Mucosa of descending colon (tissue), 3 donors: ENCODE data around the gene TUBB6. TPM values are rescaled to one million over a fixed set of nuclear protein-coding genes. Genes with fewer than 3 reads are reported as not detected.

Experiments
- ATAC-seq: fragments of 200-7000 bp; cut with Tn5 transposase; one replicate; pipeline ENCODE4 v1.9.1; 2020; ENCODE audit warnings: mild to moderate bottlenecking, moderate library complexity
- DNase-seq, 3 donors: peaks; one replicate each; pipeline ENCODE4 v3.0.0-alpha.2; 2020
- H3K36me3 ChIP-seq: fragments of 200-600 bp; one replicate; pipeline ENCODE4 v1.8.0; 2021; ENCODE audit warnings: low read depth, mild to moderate bottlenecking
- H3K4me1 ChIP-seq: fragments of 200-600 bp; one replicate; pipeline ENCODE4 v1.8.0; 2021; ENCODE audit warnings: low read depth, mild to moderate bottlenecking
- H3K4me3 ChIP-seq: fragments of 200-600 bp; one replicate; pipeline ENCODE4 v1.8.0; 2021; ENCODE audit warnings: mild to moderate bottlenecking
- H3K9me3 ChIP-seq: fragments of 200-600 bp; one replicate; pipeline ENCODE4 v1.8.0; 2021; ENCODE audit warnings: mild to moderate bottlenecking
- CTCF ChIP-seq: fragments of 200-600 bp; IDR thresholded peaks from one replicate; pipeline ENCODE4 v1.8.0; 2022; ENCODE audit warnings: antibody characterized with exemption, mild to moderate bottlenecking
- intact Hi-C, 2 donors: fragments of 100-400 bp; cut with DNase I in 1 of 2; cut with micrococcal nuclease in 1 of 2; formaldehyde crosslinking; loops; one replicate each; pipeline versions ENCODE4 v1.11.0 to v1.11.1; 2022; cut with DNase I, micrococcal nuclease
- total RNA-seq, 3 donors: library from RNA; stranded (reverse); fragmentation: NEBNext Ultra II Directional in 2 of 3; extraction: Animal tissue kit (Norgen Biotek cat#: 25700) in 2 of 3; gene quantifications; one replicate each; pipeline versions ENCODE4 v1.2.1 to v1.2.4, GENCODE V29; 2021 to 2023
- donor health status: DM: no; HTN: no; CAD: no; lungs with moderate emphysema.
- donor health status: DM: no; HTN: no; CAD: no.
- donor health status: DM: no; HTN: yes; CAD: no.

The TUBB6 gene
- total RNA-seq, 3 donors from 2014 or later, result 9.2 to 116 (median 32.9) TPM

DNA sequence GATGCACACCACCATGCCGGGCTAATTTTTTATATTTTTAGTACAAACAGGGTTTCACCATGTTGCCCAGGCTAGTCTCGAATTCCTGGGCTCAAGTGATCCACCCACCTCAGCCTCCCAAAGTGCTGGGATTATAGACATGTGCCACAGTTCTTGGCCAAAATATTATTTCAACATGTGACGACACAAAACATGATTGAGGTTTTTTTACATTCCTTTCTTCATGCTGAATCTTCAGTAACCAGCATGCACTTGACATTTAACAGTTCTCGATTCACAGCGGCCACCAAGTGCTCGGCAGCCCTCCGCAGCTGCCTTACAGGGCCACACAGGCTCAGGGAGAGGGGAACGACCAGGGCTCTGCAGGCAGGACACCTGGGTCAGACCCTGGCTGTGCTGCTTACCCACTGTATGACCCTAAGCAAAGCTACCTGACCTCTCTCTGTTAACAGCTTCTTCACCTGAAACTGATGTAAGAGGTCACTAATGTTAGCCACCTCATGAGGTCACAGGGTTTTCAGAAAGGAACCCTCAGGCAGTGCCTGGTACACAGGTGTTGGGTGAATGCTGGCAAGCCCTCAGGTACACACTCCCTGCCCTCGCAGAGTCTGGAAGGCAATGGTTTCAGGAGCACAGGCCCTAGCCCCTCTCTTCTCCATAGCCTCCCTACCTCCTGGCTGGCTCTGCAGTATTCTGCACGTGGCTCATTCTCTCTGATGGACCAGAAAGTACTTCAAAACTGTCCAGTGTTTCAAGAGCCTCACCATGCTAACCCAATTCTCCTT, 25.7 kb downstream of the TUBB6 start:
- H3K4me3 ChIP-seq, result no peak overlapping the region
- DNase-seq (no peak), ATAC-seq (no peak)
- no peaks in the 10 kb centered on the region for H3K36me3 ChIP-seq
- no peaks in the 10 kb centered on the region for H3K9me3 ChIP-seq
- TF ChIP-seq CTCF, result no peak
- no peaks in the 10 kb centered on the region for H3K4me1 ChIP-seq
- intact Hi-C loops, result no loop called here

DNA sequence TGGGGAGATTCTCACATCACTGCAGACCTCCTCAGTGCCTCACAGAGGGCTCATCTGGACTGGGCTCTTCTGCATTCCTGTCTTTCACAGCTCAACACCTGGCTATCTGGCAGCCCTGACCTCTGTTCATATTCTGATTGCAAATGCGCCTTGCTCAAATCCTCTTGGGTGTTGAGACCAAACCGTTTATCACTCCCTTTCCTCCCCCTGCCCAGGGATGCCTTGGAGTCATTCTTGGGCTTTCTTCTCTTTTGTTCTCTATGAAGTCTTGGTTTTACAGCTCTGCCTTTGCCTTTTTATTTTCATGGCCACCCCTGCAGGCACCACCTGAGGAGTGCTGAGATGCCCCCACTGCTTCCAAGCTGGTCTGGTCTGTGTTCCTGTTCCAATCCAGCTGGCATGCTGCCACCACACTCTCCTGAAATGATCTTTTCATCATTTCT, 26.3 kb downstream of the TUBB6 start:
- TF ChIP-seq CTCF, result no peak
- Histone ChIP-seq H3K9me3 (no peaks in the 10 kb centered on the region), H3K4me3 (no peak overlapping the region), H3K4me1 (no peaks in the 10 kb centered on the region), H3K36me3 (no peaks in the 10 kb centered on the region)
- DNase-seq (no peak), ATAC-seq (no peak)
- intact Hi-C loops, result no loop called here

GRCh38 chr18:12334863-12335262, 26.8 kb downstream of the TUBB6 start:
- intact Hi-C loops, result no loop called here
- Histone ChIP-seq H3K9me3 (no peaks in the 10 kb centered on the region), H3K36me3 (no peaks in the 10 kb centered on the region), H3K4me3 (no peak overlapping the region), H3K4me1 (no peaks in the 10 kb centered on the region)
- no peak for ATAC-seq
- no peak for TF ChIP-seq CTCF
- no peak for DNase-seq

DNA sequence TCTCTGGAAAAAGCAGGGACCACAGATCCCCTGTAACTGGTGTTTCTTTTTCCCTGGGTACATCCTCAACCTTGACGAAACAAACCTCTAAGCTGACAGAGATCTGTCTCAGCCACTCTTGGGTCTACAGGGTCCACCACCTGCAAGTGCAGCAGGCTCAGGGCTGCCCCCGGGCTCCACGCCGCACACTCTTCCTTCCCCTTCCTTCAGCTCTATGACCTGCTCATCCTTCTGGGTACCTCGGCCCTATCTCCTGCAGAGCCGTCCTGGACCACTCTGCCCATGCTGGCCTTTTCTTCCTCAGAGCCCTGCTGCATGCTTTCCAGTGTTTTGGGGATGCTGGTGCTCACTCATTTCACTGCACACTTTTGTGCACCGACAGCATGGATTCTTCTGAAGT, 27.5 kb downstream of the TUBB6 start:
- Histone ChIP-seq H3K4me1 (no peaks in the 10 kb centered on the region), H3K4me3 (no peak overlapping the region), H3K9me3 (no peaks in the 10 kb centered on the region), H3K36me3 (no peaks in the 10 kb centered on the region)
- intact Hi-C loops, result no loop called here
- TF ChIP-seq CTCF, result no peak
- ATAC-seq (no peak), DNase-seq (no peak)

DNA sequence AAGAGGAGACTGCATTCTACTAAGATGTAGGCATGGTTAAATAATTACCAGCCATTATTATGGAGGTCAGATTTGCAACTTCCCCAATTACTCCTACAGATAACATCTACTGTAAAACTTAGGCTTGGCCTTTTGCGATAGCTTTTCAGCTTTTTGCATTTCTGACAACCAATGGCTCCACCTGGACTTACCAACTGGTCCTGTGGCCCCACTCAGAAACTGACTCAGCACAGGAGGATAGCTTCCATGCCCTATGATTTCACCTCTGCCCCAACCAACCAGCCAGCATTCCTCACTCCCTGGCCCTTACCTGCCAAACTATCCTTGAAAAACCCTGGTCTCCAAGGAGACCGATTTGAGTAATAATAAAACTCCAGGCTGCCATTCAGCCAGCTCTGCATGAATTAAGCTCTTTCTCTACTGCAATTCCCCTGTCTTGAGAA, 28.2 kb downstream of the TUBB6 start:
- TF ChIP-seq CTCF, result no peak
- Histone ChIP-seq H3K9me3 (no peaks in the 10 kb centered on the region), H3K4me1 (no peaks in the 10 kb centered on the region), H3K36me3 (no peaks in the 10 kb centered on the region), H3K4me3 (no peak overlapping the region)
- DNase-seq (no peak), ATAC-seq (no peak)
- intact Hi-C loops, result no loop called here
